DOHH2 (cell line): ENCODE measurements around the gene INTS3.

Experiments used
- H3F3A ChIP-seq: fragments of 200-600 bp; sonication (generic), shearing (Covaris generic); 2 replicates; pipeline ENCODE4 v1.6.0; 2016; ENCODE audit warnings: antibody characterized with exemption, mild to moderate bottlenecking; ENCODE audit not compliant: control insufficient read depth, insufficient read depth
- H3K27ac ChIP-seq: fragments of 200-600 bp; sonication (generic); 2 replicates; pipeline ENCODE4 v1.5.1; 2014; ENCODE audit warnings: low read depth, mild to moderate bottlenecking, low read length, moderate library complexity
- H3K27me3 ChIP-seq: fragments of 200-600 bp; sonication (generic); 2 replicates; pipeline ENCODE4 v1.6.1; 2014; ENCODE audit warnings: mild to moderate bottlenecking, low read length, mixed read lengths; ENCODE audit not compliant: control insufficient read depth
- H3K36me3 ChIP-seq: fragments of 200-600 bp; sonication (generic); 2 replicates; pipeline ENCODE4 v1.6.1; 2014; ENCODE audit warnings: mild to moderate bottlenecking, low read length, moderate library complexity, mixed read lengths; ENCODE audit not compliant: control insufficient read depth
- H3K4me1 ChIP-seq: fragments of 200-600 bp; sonication (generic); 2 replicates; pipeline ENCODE4 v1.6.1; 2014; ENCODE audit warnings: mild to moderate bottlenecking, low read length, mixed read lengths; ENCODE audit not compliant: control insufficient read depth
- H3K4me2 ChIP-seq: fragments of 200-600 bp; sonication (generic); 2 replicates; pipeline ENCODE4 v1.6.0; 2014; ENCODE audit warnings: mild to moderate bottlenecking, low read length, moderate library complexity
- H3K4me3 ChIP-seq: fragments of 200-600 bp; sonication (generic); 2 replicates; pipeline ENCODE4 v1.5.1; 2014; ENCODE audit warnings: mild to moderate bottlenecking, low read length, mixed read lengths
- H3K79me2 ChIP-seq: fragments of 200-600 bp; sonication (generic); 2 replicates; pipeline ENCODE4 v1.6.1; 2014; ENCODE audit warnings: mild to moderate bottlenecking, low read length, mixed read lengths; ENCODE audit not compliant: control insufficient read depth
- H3K9me2 ChIP-seq: fragments of 200-600 bp; sonication (generic); replicated peaks from 2 replicates; pipeline ENCODE4 v1.6.1; 2014; ENCODE audit warnings: mild to moderate bottlenecking, low read length, mixed read lengths; ENCODE audit not compliant: control insufficient read depth
- H3K9me3 ChIP-seq: fragments of 200-600 bp; sonication (generic); 2 replicates; pipeline ENCODE4 v1.6.1; 2014; ENCODE audit warnings: antibody characterized with exemption, low read length, mixed read lengths; ENCODE audit not compliant: control insufficient read depth, insufficient read depth
- H4K20me1 ChIP-seq: fragments of 200-600 bp; sonication (generic); 2 replicates; pipeline ENCODE4 v1.6.0; 2014; ENCODE audit warnings: low read depth, mild to moderate bottlenecking, antibody characterized with exemption, low read length, moderate library complexity; ENCODE audit not compliant: control insufficient read depth, insufficient read depth
- EZH2phosphoT487 ChIP-seq: fragments of 200-600 bp; sonication (generic); IDR thresholded peaks from 2 replicates; pipeline ENCODE4 v1.6.1; 2017; ENCODE audit warnings: borderline replicate concordance, mild to moderate bottlenecking, antibody characterized with exemption, low read length, moderate library complexity, mixed read lengths
- TF ChIP-seq, protein P1 (sequence below): fragments of 200-600 bp; sonication (generic); IDR thresholded peaks from one replicate; pipeline ENCODE4 v1.5.1; 2014; ENCODE audit warnings: antibody characterized with exemption, mild to moderate bottlenecking, low read depth, low read length; ENCODE audit not compliant: poor library complexity, severe bottlenecking

Gene INTS3

DNA sequence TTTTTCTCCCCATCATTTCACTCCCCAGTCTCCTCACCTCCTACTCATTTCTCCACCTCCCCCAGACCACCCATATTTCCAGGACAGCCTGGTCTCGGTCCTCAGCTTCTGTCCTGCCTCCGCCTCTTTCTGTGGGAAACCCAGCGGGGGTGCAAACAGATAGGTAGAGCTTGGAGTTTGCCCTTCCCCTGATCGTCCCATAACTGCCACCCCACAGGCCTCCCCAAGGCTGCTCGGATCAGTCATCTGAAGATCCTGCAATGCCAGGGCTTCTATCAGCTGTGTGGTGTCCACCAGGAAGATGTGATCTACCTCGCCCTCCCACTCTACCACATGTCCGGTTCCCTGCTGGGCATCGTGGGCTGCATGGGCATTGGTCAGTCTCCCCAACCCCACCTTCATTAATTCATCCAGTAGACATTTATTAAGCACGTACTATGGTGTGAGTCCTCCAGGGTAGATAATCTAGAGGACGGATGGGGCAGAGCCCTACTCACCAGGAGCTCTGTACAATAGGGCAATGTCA lies 49.1 kb downstream of the INTS3 start:
- no peaks in the 10 kb centered on the region for H3K9me3 ChIP-seq
- no peaks in the 10 kb centered on the region for H3K9me2 ChIP-seq
- peaks cover 24% of the 10 kb centered on the region for H3K36me3 ChIP-seq
- no peak overlapping the region for H3K27ac ChIP-seq
- no peak for TF ChIP-seq EZH2phosphoT487
- TF ChIP-seq, protein P1, sequence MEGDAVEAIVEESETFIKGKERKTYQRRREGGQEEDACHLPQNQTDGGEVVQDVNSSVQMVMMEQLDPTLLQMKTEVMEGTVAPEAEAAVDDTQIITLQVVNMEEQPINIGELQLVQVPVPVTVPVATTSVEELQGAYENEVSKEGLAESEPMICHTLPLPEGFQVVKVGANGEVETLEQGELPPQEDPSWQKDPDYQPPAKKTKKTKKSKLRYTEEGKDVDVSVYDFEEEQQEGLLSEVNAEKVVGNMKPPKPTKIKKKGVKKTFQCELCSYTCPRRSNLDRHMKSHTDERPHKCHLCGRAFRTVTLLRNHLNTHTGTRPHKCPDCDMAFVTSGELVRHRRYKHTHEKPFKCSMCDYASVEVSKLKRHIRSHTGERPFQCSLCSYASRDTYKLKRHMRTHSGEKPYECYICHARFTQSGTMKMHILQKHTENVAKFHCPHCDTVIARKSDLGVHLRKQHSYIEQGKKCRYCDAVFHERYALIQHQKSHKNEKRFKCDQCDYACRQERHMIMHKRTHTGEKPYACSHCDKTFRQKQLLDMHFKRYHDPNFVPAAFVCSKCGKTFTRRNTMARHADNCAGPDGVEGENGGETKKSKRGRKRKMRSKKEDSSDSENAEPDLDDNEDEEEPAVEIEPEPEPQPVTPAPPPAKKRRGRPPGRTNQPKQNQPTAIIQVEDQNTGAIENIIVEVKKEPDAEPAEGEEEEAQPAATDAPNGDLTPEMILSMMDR, result no peak
- H3K4me2 ChIP-seq, result no peak overlapping the region
- H3K79me2 ChIP-seq, result no peaks in the 10 kb centered on the region
- no peaks in the 10 kb centered on the region for H3K27me3 ChIP-seq
- H4K20me1 ChIP-seq, result no peaks in the 10 kb centered on the region
- peaks cover 14% of the 10 kb centered on the region for H3K4me1 ChIP-seq
- H3F3A ChIP-seq, result peaks cover 15% of the 10 kb centered on the region
- H3K4me3 ChIP-seq, result no peak overlapping the region

DNA sequence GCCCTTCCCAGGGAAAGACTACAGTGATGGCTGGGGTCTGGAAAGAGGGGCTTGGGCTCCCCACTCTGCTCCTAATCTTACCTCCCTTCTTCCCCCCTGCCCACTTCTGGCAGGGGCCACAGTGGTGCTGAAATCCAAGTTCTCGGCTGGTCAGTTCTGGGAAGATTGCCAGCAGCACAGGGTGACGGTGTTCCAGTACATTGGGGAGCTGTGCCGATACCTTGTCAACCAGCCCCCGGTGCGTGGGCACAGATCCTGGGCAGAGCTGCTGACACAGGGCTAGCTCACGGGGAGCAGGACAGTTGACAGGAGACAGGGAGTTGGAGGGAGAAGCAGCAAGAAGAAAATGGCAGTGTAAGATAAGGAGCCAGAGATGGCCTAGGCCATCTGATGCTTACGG lies 49.8 kb downstream of the INTS3 start:
- Histone ChIP-seq H3K27ac (no peak overlapping the region), H3F3A (peaks cover 15% of the 10 kb centered on the region), H3K4me1 (peaks cover 14% of the 10 kb centered on the region), H3K36me3 (peaks cover 17% of the 10 kb centered on the region), H3K9me2 (no peaks in the 10 kb centered on the region), H3K9me3 (no peaks in the 10 kb centered on the region), H3K27me3 (no peaks in the 10 kb centered on the region), H3K4me3 (no peak overlapping the region), H3K79me2 (no peaks in the 10 kb centered on the region), H4K20me1 (no peaks in the 10 kb centered on the region), H3K4me2 (no peak overlapping the region)
- TF ChIP-seq EZH2phosphoT487, result no peak
- TF ChIP-seq, protein P1, result no peak

DNA sequence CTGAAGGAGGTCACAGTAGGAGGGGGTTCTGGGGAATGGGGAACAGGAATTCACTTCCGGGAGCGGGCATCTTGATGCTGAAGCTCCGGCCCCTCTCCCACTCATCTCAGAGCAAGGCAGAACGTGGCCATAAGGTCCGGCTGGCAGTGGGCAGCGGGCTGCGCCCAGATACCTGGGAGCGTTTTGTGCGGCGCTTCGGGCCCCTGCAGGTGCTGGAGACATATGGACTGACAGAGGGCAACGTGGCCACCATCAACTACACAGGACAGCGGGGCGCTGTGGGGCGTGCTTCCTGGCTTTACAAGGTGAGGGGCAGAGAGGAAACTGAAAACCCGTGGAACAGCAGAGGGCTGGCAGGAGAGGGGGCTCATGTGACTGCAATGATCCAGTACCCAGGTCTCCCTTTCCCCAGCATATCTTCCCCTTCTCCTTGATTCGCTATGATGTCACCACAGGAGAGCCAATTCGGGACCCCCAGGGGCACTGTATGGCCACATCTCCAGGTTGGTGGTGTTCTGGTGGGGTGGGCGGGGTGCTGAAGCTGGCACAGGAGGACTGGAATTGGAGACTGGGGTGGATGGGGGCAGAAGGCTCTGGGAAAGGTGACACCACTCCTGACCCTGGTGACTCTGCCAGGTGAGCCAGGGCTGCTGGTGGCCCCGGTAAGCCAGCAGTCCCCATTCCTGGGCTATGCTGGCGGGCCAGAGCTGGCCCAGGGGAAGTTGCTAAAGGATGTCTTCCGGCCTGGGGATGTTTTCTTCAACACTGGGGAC lies 50.4 kb downstream of the INTS3 start:
- no peaks in the 10 kb centered on the region for H4K20me1 ChIP-seq
- H3K4me1 ChIP-seq, result peaks cover 20% of the 10 kb centered on the region
- TF ChIP-seq, protein P1, result no peak
- TF ChIP-seq EZH2phosphoT487, result no peak
- H3K4me3 ChIP-seq, result no peak overlapping the region
- no peaks in the 10 kb centered on the region for H3K9me3 ChIP-seq
- no peak overlapping the region for H3K4me2 ChIP-seq
- no peak overlapping the region for H3K27ac ChIP-seq
- H3K36me3 ChIP-seq, result peaks cover 11% of the 10 kb centered on the region
- H3K79me2 ChIP-seq, result no peaks in the 10 kb centered on the region
- H3K27me3 ChIP-seq, result no peaks in the 10 kb centered on the region
- peaks cover 15% of the 10 kb centered on the region for H3F3A ChIP-seq
- no peaks in the 10 kb centered on the region for H3K9me2 ChIP-seq
